ENCODE results near the gene COL4A1.

The COL4A1 gene

DNA sequence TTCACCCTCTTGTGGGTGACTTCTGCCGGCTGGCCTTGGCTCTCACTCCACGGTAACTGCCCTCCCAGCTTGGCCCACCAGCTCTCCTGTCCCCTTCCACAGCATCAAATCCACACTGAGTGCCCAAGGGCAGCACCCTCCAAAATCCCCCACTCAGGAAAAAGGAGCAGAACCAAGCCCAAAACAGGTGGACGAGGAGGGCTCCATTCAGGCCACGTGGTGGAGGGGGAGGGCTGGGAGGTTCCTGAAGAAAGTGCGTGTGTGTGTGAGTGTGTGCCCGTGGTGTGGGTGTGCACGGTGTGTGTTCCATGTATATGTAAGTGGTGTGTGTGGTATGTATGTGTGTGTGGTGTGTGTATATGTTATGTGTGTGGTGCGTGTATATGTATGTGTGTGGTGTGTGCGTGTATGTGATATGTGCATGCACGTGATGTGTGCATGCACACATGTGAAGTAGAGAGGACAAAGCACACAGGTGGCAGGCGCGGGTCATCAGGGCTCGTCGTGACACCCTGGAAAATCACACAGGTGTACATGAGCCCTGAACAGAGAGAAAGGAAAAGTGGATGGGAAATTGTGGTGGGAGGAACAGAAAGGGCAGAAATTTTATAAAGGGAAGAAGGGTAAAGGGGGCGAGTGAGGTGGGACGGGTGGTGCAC, 76.9 kb downstream of the COL4A1 start:
- TF ChIP-seq, protein P1, sequence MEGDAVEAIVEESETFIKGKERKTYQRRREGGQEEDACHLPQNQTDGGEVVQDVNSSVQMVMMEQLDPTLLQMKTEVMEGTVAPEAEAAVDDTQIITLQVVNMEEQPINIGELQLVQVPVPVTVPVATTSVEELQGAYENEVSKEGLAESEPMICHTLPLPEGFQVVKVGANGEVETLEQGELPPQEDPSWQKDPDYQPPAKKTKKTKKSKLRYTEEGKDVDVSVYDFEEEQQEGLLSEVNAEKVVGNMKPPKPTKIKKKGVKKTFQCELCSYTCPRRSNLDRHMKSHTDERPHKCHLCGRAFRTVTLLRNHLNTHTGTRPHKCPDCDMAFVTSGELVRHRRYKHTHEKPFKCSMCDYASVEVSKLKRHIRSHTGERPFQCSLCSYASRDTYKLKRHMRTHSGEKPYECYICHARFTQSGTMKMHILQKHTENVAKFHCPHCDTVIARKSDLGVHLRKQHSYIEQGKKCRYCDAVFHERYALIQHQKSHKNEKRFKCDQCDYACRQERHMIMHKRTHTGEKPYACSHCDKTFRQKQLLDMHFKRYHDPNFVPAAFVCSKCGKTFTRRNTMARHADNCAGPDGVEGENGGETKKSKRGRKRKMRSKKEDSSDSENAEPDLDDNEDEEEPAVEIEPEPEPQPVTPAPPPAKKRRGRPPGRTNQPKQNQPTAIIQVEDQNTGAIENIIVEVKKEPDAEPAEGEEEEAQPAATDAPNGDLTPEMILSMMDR (IDR thresholded peaks at IDR 0.05; ENCODE audit: insufficient read depth, low read depth, low read length, missing control alignments), result no peak
- no peak overlapping the region for H3K4me3 ChIP-seq (ENCODE audit: low read depth, low read length)
- no peak for DNase-seq (ENCODE audit: low read depth)

DNA sequence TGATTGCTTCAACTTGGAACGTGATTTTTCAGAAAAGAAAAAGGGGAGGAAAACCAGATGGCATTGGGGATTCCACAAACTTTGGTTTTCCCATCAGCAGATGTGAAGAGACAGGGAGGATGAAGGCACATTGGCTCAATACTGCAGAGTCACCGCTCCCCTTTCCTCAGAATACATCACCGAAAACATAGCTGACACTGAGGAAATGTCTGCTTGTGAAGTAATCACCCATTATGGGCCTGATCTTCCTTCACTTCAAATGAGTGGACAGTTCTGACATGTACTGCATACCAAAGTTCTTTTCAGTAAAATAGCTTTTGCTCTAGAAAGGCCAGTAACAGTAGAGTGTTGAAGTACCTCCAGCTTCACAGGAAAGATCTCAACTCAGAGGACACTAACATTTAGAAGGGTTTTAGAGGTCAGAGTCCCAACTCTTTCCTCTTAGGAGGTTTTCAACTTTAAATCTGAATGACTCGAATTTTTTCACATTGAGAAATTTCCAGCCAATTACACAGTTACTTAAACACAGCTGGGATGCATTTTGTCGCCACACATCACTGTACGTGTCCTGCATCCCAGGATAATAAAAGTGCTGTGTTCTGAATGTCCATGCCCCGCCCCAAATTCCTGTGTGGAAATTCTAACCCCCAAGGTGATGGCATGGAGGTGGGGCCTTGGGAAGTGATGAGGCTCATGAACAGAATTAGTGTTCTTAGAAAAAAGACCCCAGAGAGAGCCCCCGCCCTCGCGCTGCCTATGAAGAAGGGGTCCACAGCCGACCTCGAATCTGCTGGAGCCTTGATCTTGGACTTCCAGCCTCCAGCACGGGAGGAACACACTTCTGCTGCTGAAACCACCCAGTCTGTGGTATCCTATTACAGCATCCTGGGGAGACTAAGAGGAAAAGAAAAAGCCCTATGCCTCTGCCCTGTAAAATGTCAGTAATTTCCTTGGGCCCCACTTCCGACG, 77.7 kb downstream of the COL4A1 start:
- TF ChIP-seq, protein P1 (IDR thresholded peaks at IDR 0.05; ENCODE audit: insufficient read depth, low read depth, low read length, missing control alignments), result no peak
- H3K4me3 ChIP-seq (ENCODE audit: low read depth, low read length), result no peak overlapping the region
- DNase-seq (ENCODE audit: low read depth), result no peak

DNA sequence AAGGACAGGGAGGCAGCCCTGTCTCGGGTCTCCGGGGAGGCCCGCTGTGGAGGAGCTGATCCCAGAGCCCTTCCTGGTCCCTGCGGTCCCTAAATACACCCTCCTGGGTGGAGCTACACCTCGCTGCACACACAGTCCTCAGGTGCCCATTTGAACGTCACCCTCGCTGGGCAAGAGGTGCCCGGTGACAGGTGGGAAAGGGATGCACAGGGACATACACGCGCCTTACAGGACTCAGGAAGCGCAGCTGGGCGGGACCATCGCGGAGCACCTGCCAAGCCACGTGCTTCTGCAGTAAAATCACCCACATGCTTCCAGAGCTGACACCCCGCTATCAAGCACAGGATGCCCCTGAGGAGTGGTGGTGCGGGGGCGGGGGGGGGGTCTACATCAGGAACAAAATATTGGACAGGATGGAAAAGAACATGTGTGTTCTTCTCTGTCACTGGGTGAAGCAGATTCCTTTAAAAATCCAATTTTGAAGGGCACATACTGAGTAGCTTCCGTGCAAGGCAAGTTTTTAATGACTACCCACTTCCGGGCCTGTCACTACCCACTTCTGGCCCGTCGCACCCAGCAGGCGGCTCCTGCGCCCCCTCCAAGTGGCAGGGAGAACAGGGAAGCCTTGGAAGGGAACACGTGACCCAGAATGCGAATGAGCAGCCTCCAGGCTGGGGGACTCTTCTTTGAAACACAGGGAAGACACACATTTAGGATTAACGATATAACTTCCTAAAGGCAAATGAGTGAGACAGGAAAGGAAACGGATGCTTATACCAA, 78.9 kb downstream of the COL4A1 start:
- DNase-seq (ENCODE audit: low read depth), result no peak
- no peak overlapping the region for H3K4me3 ChIP-seq (ENCODE audit: low read depth, low read length)
- TF ChIP-seq, protein P1 (IDR thresholded peaks at IDR 0.05; ENCODE audit: insufficient read depth, low read depth, low read length, missing control alignments), result no peak

DNA sequence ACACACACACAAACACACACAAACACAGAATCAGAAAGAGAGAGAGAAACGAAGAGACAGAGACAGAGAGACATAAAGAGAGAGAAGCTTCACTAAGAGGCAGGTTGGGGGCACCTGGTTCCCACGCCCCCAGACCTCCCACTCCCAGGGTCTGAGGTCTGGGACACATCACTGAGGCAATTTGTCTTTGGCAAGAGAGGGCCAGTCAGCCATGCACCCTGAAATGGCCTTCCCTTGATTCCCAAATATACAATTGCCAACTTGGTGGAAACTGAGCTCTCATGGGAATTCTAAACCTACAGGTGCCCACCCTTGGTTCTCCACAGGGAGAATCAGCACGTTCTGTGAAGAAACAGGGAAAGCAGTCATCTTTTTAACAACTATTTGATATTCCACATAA, 79.5 kb downstream of the COL4A1 start:
- TF ChIP-seq, protein P1 (IDR thresholded peaks at IDR 0.05; ENCODE audit: insufficient read depth, low read depth, low read length, missing control alignments), result no peak
- DNase-seq (ENCODE audit: low read depth), result no peak

DNA sequence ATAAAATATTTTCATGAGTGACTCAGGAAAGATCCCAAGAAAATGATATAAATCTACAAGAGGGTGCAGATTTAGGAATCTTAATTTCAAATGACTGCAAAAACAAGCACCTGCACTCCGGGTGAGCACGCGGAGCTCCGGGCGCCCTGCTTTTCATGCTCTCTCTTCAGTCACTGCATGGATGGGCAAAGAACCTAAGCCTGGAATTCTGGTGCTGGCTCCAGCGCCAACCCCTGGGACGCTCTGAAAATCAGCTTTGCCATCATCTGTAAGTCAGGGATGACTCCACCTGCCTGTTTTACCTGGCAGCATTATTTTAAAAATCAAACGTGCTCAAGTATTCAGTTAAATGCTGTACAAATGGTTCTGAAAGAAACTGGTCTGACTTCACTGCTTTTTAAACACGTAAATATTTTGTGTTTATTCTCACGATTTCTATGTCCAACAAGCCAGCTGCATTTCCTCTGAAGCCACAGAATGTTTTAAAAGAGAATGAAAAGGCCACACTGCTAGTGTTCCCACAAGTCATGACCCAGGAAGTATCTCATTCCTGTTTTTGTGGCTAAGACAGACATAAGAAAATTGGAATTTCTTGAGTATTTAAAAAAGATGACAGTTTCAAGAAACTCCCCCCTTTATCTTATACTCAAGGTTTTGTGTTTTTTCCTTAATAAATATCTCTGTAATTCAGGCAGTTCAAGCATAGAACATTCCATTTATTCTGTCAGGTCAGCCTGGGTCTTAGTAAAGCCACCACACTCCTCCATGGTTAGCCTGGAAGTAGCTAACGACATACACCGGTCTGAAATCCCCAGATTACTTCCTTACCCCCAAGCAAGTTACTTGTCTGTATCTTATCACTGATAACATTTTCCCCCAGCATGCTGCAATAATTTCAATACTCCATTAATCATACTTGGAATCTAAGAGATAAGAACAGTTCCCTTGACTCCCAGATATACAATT, 81.1 kb downstream of the COL4A1 start:
- no peak overlapping the region for H3K4me3 ChIP-seq (ENCODE audit: low read depth, low read length)
- TF ChIP-seq, protein P1 (IDR thresholded peaks at IDR 0.05; ENCODE audit: insufficient read depth, low read depth, low read length, missing control alignments), result no peak
- no peak for DNase-seq (ENCODE audit: low read depth)

More for the DNA sequence above, 79.5 kb downstream of the COL4A1 start:
- H3K4me3 ChIP-seq (ENCODE audit: low read depth, low read length), result no peak overlapping the region

DNA sequence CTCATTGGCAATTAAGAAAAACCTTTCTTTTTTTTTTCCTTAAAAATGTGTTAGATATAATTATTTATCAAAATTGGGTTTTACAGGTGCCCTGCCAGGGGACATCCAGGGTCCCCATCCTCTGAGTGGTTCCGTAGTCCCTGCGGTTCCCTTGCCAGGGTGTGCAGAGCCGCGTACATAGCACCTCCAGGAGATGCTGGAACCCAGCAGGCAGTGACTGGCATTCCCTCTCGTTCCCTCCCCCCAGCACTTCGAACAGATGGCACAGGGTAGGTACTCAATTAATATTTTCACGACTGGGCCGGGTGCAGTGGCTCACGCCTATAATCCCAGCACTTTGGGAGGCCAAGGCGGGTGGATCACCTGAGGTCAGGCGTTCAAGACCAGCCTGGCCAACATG, 82.0 kb downstream of the COL4A1 start:
- TF ChIP-seq, protein P1 (IDR thresholded peaks at IDR 0.05; ENCODE audit: insufficient read depth, low read depth, low read length, missing control alignments), result no peak
- no peak overlapping the region for H3K4me3 ChIP-seq (ENCODE audit: low read depth, low read length)
- DNase-seq (ENCODE audit: low read depth), result no peak
